ENCODE results near the gene LRRC2. TPM values are rescaled to one million over a fixed set of nuclear protein-coding genes. Genes with fewer than 3 reads are reported as not detected.

LRRC2 gene
- total and polyA plus RNA-seq, 2 of the 13 experiments (the other 11 are each of a cell fraction or from before 2014, with no cell fraction given): 0.27 to 0.58 TPM

- TF ChIP-seq TRAFD1 (CRISPR knock-in tag; IDR thresholded peaks at IDR 0.05; ENCODE audit: borderline replicate concordance) (no peak), PBX3 (CRISPR knock-in tag; IDR thresholded peaks at IDR 0.05; ENCODE audit: borderline replicate concordance) (no peak), ZFP1 (CRISPR knock-in tag; IDR thresholded peaks at IDR 0.05) (no peak), PLRG1 (conservative IDR thresholded peaks at IDR 0.05) (no peak), MYNN (CRISPR knock-in tag; IDR thresholded peaks at IDR 0.05; ENCODE audit: low read depth) (no peak), ZBTB20 (CRISPR knock-in tag; IDR thresholded peaks at IDR 0.05; ENCODE audit: borderline replicate concordance, low read depth) (no peak), RARA (CRISPR knock-in tag; IDR thresholded peaks at IDR 0.05) (no peak), FOXK2 (IDR thresholded peaks at IDR 0.05) (no peak), NR2F1 (CRISPR knock-in tag; IDR thresholded peaks at IDR 0.05) (no peak), ZNF609 (CRISPR knock-in tag; IDR thresholded peaks at IDR 0.05; ENCODE audit: borderline replicate concordance) (no peak), SNAPC5 (CRISPR knock-in tag; IDR thresholded peaks at IDR 0.05; ENCODE audit: borderline replicate concordance) (no peak), ATF2 (CRISPR knock-in tag; IDR thresholded peaks at IDR 0.05) (no peak), LRRFIP1 (CRISPR knock-in tag; conservative IDR thresholded peaks at IDR 0.05) (no peak), ZSCAN20 (CRISPR knock-in tag; IDR thresholded peaks at IDR 0.05; ENCODE audit: borderline replicate concordance) (no peak), NR2F6 (IDR thresholded peaks at IDR 0.05) (no peak), NR2F6 (CRISPR knock-in tag; IDR thresholded peaks at IDR 0.05) (peak; percentile 25; the same call in 1 of the 2 replicates), ZFP36L1 (CRISPR knock-in tag; IDR thresholded peaks at IDR 0.05) (no peak)
Measured at GRCh38 chr3:46558184-46559043, 7.7 kb downstream of the LRRC2 start (continued).

Measured in HepG2 (cell line).